Neural cell (in vitro differentiated cells): ENCODE data around the gene ALDH1A3. TPM values are rescaled to one million over a fixed set of nuclear protein-coding genes. Genes with fewer than 3 reads are reported as not detected.
A peak's percentile ranks its signal among the peaks of the same experiment; 100 is the strongest.

Experiments used
- H2AFZ ChIP-seq: fragments of 200-600, 300-800 bp; sonication (generic), shearing (Covaris generic); 2 replicates; pipeline ENCODE4 v1.6.0; 2014; ENCODE audit warnings: low read depth, mild to moderate bottlenecking, antibody characterized with exemption, low read length, moderate library complexity
- H3F3A ChIP-seq: fragments of 200-600 bp; shearing (Covaris generic); 2 replicates; pipeline ENCODE4 v1.6.1; 2016; ENCODE audit warnings: mild to moderate bottlenecking, moderate library complexity, mixed read lengths, antibody characterized with exemption, low read length; ENCODE audit not compliant: insufficient read depth, poor library complexity, severe bottlenecking
- H3K27ac ChIP-seq: fragments of 200-600, 300-800 bp; sonication (generic), shearing (Covaris generic); 2 replicates; pipeline ENCODE4 v1.5.1; 2014; ENCODE audit warnings: mild to moderate bottlenecking, low read length, moderate library complexity
- H3K27me3 ChIP-seq: fragments of 300-800, 200-600 bp; sonication (generic), shearing (Covaris generic); 2 replicates; pipeline ENCODE4 v1.6.0; 2014; ENCODE audit warnings: mild to moderate bottlenecking, low read depth, low read length, moderate library complexity; ENCODE audit not compliant: insufficient read depth
- H3K36me3 ChIP-seq: fragments of 300-800, 200-600 bp; sonication (generic), shearing (Covaris generic); 2 replicates; pipeline ENCODE4 v1.5.1; 2014; ENCODE audit warnings: mild to moderate bottlenecking, antibody characterized with exemption, low read length, moderate library complexity; ENCODE audit not compliant: insufficient read depth
- H3K4me2 ChIP-seq: fragments of 300-800, 200-600 bp; sonication (generic), shearing (Covaris generic); 2 replicates; pipeline ENCODE4 v1.6.0; 2014; ENCODE audit warnings: mild to moderate bottlenecking, low read length
- H3K4me3 ChIP-seq: fragments of 300-800, 200-600 bp; sonication (generic), shearing (Covaris generic); 2 replicates; pipeline ENCODE4 v1.5.1; 2014; ENCODE audit warnings: mild to moderate bottlenecking, low read length, moderate library complexity
- H3K79me2 ChIP-seq: fragments of 200-600 bp; shearing (Covaris generic); replicated peaks from 2 replicates; pipeline ENCODE4 v1.6.0; 2014; ENCODE audit warnings: mild to moderate bottlenecking, low read length, moderate library complexity; ENCODE audit not compliant: insufficient read depth
- H3K9ac ChIP-seq: fragments of 300-800, 200-600 bp; sonication (generic), shearing (Covaris generic); 2 replicates; pipeline ENCODE4 v1.6.1; 2016; ENCODE audit warnings: mild to moderate bottlenecking, low read length, mixed read lengths
- H3K9me2 ChIP-seq: fragments of 200-600 bp; shearing (Covaris generic); 2 replicates; pipeline ENCODE4 v1.6.1; 2016; ENCODE audit warnings: mild to moderate bottlenecking, low read length, mixed read lengths; ENCODE audit not compliant: insufficient read depth
- H3K9me3 ChIP-seq: fragments of 200-600, 300-800 bp; sonication (generic), shearing (Covaris generic); 2 replicates; pipeline ENCODE4 v1.6.1; 2016; ENCODE audit warnings: mild to moderate bottlenecking, mixed run types, low read length, moderate library complexity, mixed read lengths
- H4K20me1 ChIP-seq: fragments of 200-600 bp; shearing (Covaris generic); 2 replicates; pipeline ENCODE4 v1.6.1; 2016; ENCODE audit warnings: mild to moderate bottlenecking, mixed run types; ENCODE audit not compliant: insufficient read depth
- EP300 ChIP-seq: fragments of 450-650 bp; conservative IDR thresholded peaks from 2 replicates; pipeline ENCODE4 v1.6.1; 2014; ENCODE audit warnings: antibody characterized with exemption, mild to moderate bottlenecking, moderate library complexity; ENCODE audit not compliant: poor library complexity, severe bottlenecking
- EZH2 ChIP-seq: fragments of 200-600, 300-800 bp; shearing (Covaris generic), sonication (generic); IDR thresholded peaks from 2 replicates; pipeline ENCODE4 v1.6.1; 2014; ENCODE audit warnings: antibody characterized with exemption, low read length, borderline replicate concordance, mild to moderate bottlenecking; ENCODE audit not compliant: insufficient read depth, poor library complexity, severe bottlenecking
- MXI1 ChIP-seq: fragments of 450-650 bp; conservative IDR thresholded peaks from 2 replicates; pipeline ENCODE4 v1.6.1; 2014; ENCODE audit warnings: antibody characterized with exemption, mild to moderate bottlenecking; ENCODE audit not compliant: poor library complexity, severe bottlenecking
- POLR2AphosphoS5 ChIP-seq: IDR thresholded peaks from 2 replicates; pipeline ENCODE4 v1.6.1; 2012
- RAD21 ChIP-seq: fragments of 450-650 bp; conservative IDR thresholded peaks from 2 replicates; pipeline ENCODE4 v1.6.1; 2014; ENCODE audit warnings: antibody characterized with exemption, mild to moderate bottlenecking, moderate library complexity
- SMC3 ChIP-seq: fragments of 450-650 bp; conservative IDR thresholded peaks from 2 replicates; pipeline ENCODE4 v1.6.1; 2014; ENCODE audit warnings: antibody characterized with exemption, mild to moderate bottlenecking, moderate library complexity; ENCODE audit not compliant: poor library complexity
- TAF1 ChIP-seq: IDR thresholded peaks from 2 replicates; pipeline ENCODE4 v1.6.1; 2012; ENCODE audit warnings: low read depth
- polyA plus RNA-seq: library from polyadenylated mRNA; depleted of rRNA; stranded (reverse); fragments of >200 nt; gene quantifications from 2 replicates; pipeline ENCODE4 v1.2.3, GENCODE V29; 2014
- TF ChIP-seq, protein P1 (sequence below): fragments of 450-650 bp; IDR thresholded peaks from 2 replicates; pipeline ENCODE4 v1.5.1; 2014; ENCODE audit warnings: antibody characterized with exemption, mild to moderate bottlenecking, moderate library complexity; ENCODE audit not compliant: poor library complexity, severe bottlenecking
- TF ChIP-seq, protein P2 (sequence below): IDR thresholded peaks from 2 replicates; pipeline ENCODE4 v1.6.1; 2012; ENCODE audit warnings: borderline replicate concordance

Gene ALDH1A3
- polyA plus RNA-seq, 1 donor from 2014 or later: 0.06 TPM

DNA sequence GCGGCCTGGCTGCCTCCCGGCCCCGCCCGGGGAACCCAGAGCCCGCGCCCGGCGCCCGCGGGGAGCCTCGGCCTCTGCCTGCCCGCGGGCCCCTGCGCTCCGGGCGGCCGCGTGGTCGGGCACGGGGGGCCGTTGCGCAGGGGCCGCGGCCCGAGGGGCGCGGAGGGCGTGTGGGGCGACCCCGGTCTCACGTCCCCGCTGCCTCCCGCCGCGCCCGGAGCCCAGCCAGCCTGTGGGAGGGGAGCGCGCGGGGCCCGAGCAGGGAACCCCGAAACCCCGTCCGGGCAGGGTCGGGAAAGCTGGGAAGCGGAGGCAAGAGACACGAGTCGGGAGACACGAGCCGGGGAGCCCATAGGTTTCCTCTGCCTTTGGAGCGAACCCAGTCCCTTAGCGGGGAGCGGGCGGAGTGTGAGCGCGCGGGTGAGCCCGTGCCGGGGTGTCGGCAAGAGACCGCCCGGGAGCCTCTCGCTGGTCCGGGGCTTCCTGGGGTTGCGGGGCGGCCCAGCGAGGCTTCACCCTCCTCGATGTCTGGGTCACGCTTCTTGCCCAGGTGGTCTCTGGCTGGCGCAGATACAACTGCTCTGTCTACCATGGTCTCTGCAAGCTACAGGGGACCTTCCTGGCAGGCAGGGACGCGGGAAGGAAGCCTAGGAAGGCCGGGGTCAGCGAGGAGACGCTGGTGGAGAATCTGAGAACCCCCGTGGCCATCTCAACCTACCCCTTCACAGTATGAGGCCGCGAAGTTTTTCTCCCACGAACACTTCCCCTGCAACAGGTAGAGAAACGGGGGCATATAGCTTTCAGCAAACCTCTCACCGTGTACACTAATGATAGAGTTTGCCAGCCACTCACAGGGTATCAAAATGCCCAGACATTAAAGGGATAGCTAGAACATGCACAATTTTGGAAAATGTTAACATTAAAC lies 40.1 kb downstream of the ALDH1A3 start:
- Histone ChIP-seq H3K9me2 (no peaks in the 10 kb centered on the region), H3K79me2 (no peaks in the 10 kb centered on the region), H3K27me3 (peaks cover 81% of the 10 kb centered on the region)

GRCh38 chr15:100920516-100921135 lies 41.0 kb downstream of the ALDH1A3 start:
- H3K36me3 ChIP-seq: no peaks in the 10 kb centered on the region
- H2AFZ ChIP-seq: no peak overlapping the region
- no peak overlapping the region for H3K27ac ChIP-seq
- H3K27me3 ChIP-seq: peaks cover 84% of the 10 kb centered on the region
- H3K9ac ChIP-seq: no peak overlapping the region
- H3K79me2 ChIP-seq: no peaks in the 10 kb centered on the region
- no peaks in the 10 kb centered on the region for H3K9me3 ChIP-seq
- H3K4me3 ChIP-seq: no peak overlapping the region
- no peaks in the 10 kb centered on the region for H3F3A ChIP-seq
- H3K9me2 ChIP-seq: no peaks in the 10 kb centered on the region
- no peak for TF ChIP-seq POLR2AphosphoS5
- TF ChIP-seq RAD21: no peak
- TF ChIP-seq, protein P1, sequence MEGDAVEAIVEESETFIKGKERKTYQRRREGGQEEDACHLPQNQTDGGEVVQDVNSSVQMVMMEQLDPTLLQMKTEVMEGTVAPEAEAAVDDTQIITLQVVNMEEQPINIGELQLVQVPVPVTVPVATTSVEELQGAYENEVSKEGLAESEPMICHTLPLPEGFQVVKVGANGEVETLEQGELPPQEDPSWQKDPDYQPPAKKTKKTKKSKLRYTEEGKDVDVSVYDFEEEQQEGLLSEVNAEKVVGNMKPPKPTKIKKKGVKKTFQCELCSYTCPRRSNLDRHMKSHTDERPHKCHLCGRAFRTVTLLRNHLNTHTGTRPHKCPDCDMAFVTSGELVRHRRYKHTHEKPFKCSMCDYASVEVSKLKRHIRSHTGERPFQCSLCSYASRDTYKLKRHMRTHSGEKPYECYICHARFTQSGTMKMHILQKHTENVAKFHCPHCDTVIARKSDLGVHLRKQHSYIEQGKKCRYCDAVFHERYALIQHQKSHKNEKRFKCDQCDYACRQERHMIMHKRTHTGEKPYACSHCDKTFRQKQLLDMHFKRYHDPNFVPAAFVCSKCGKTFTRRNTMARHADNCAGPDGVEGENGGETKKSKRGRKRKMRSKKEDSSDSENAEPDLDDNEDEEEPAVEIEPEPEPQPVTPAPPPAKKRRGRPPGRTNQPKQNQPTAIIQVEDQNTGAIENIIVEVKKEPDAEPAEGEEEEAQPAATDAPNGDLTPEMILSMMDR: no peak
- TF ChIP-seq EP300: no peak
- H3K4me2 ChIP-seq: no peak overlapping the region
- H4K20me1 ChIP-seq: no peaks in the 10 kb centered on the region

More for the DNA sequence above, 40.1 kb downstream of the ALDH1A3 start:
- Histone ChIP-seq H3K4me3 (peak overlapping the region; percentile 55), H3K36me3 (no peaks in the 10 kb centered on the region), H3F3A (no peaks in the 10 kb centered on the region), H3K9me3 (no peaks in the 10 kb centered on the region), H4K20me1 (no peaks in the 10 kb centered on the region), H3K4me2 (no peak overlapping the region), H3K9ac (no peak overlapping the region), H3K27ac (no peak overlapping the region), H2AFZ (no peak overlapping the region)
- TF ChIP-seq POLR2AphosphoS5 (no peak), EZH2 (no peak), SMC3 (no peak), TAF1 (no peak), RAD21 (no peak), MXI1 (no peak), EP300 (no peak)
- TF ChIP-seq, protein P2, sequence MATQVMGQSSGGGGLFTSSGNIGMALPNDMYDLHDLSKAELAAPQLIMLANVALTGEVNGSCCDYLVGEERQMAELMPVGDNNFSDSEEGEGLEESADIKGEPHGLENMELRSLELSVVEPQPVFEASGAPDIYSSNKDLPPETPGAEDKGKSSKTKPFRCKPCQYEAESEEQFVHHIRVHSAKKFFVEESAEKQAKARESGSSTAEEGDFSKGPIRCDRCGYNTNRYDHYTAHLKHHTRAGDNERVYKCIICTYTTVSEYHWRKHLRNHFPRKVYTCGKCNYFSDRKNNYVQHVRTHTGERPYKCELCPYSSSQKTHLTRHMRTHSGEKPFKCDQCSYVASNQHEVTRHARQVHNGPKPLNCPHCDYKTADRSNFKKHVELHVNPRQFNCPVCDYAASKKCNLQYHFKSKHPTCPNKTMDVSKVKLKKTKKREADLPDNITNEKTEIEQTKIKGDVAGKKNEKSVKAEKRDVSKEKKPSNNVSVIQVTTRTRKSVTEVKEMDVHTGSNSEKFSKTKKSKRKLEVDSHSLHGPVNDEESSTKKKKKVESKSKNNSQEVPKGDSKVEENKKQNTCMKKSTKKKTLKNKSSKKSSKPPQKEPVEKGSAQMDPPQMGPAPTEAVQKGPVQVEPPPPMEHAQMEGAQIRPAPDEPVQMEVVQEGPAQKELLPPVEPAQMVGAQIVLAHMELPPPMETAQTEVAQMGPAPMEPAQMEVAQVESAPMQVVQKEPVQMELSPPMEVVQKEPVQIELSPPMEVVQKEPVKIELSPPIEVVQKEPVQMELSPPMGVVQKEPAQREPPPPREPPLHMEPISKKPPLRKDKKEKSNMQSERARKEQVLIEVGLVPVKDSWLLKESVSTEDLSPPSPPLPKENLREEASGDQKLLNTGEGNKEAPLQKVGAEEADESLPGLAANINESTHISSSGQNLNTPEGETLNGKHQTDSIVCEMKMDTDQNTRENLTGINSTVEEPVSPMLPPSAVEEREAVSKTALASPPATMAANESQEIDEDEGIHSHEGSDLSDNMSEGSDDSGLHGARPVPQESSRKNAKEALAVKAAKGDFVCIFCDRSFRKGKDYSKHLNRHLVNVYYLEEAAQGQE: no peak
- TF ChIP-seq, protein P1: no peak
